CD4-positive, alpha-beta T cell treated with Interferon gamma for 1 hour (primary cell): Measurements from ENCODE around the gene ZNF93.
"Not testable (repeated sequence)": the region's sequence is repeated elsewhere in the genome, so short reads cannot be mapped to it uniquely, and the experiment has no call there.

Experiments
- DNase-seq: peaks from one replicate; pipeline ENCODE4 v3.0.0-alpha.2; 2020

Gene ZNF93

GRCh38 chr19:19938449-19938848, 37.7 kb downstream of the ZNF93 start:
- no peak for DNase-seq

- DNase-seq = no peak
Measured at GRCh38 chr19:19943848-19944582, 43.3 kb downstream of the ZNF93 start.

- no peak for DNase-seq
Measured at GRCh38 chr19:19944583-19944880, 43.8 kb downstream of the ZNF93 start.

GRCh38 chr19:19946226-19946625, 45.5 kb downstream of the ZNF93 start:
- no peak for DNase-seq

GRCh38 chr19:19948800-19949199, 48.1 kb downstream of the ZNF93 start:
- no peak for DNase-seq

GRCh38 chr19:19955208-19955607, 54.5 kb downstream of the ZNF93 start:
- DNase-seq = no peak

- DNase-seq = no peak
Measured at GRCh38 chr19:19956434-19957075, 55.8 kb downstream of the ZNF93 start.

GRCh38 chr19:19957766-19958165, 57.0 kb downstream of the ZNF93 start:
- DNase-seq = not testable (repeated sequence)

- peak; percentile 58 for DNase-seq
Measured at GRCh38 chr19:19959151-19959799, 58.5 kb downstream of the ZNF93 start.

- no peak for DNase-seq
Measured at GRCh38 chr19:19964416-19964815, 63.7 kb downstream of the ZNF93 start.

- not testable (repeated sequence) for DNase-seq
Measured at GRCh38 chr19:19966126-19966525, 65.4 kb downstream of the ZNF93 start.

GRCh38 chr19:19966862-19967261, 66.1 kb downstream of the ZNF93 start:
- DNase-seq = no peak
